GM19023 (cell line): ENCODE results near the gene EN2.
A peak's percentile ranks its signal among the peaks of the same experiment; 100 is the strongest.

Experiments used
- ATAC-seq: cut with Tn5 transposase; IDR thresholded peaks from one replicate; pipeline ENCODE4 v1.9.1; 2021; ENCODE audit warnings: mild to moderate bottlenecking, moderate library complexity; ENCODE audit not compliant: unreplicated experiment

The EN2 gene

DNA sequence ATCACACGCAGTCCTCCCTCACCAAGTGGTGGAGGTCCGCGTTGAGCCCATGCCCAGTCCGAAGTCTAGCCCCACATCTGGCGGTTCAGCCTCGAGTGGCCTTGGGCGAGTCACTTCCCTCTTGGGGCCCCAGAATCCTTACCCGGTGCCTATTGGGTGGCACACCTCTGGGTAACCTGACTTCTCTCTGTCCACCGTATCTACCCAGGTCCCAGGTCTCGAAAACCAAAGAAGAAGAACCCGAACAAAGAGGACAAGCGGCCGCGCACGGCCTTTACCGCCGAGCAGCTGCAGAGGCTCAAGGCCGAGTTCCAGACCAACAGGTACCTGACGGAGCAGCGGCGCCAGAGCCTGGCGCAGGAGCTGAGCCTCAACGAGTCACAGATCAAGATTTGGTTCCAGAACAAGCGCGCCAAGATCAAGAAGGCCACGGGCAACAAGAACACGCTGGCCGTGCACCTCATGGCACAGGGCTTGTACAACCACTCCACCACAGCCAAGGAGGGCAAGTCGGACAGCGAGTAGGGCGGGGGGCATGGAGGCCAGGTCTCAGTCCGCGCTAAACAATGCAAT lies 4.3 kb downstream of the EN2 start:
- no peak for ATAC-seq

GRCh38 chr7:155463114-155463811 lies 5.3 kb downstream of the EN2 start:
- no peak for ATAC-seq

- ATAC-seq, result no peak
Measured at GRCh38 chr7:155464183-155464582, 6.3 kb downstream of the EN2 start.

- no peak for ATAC-seq
Measured at GRCh38 chr7:155464948-155465739, 7.2 kb downstream of the EN2 start.

GRCh38 chr7:155465761-155466141 lies 7.8 kb downstream of the EN2 start:
- no peak for ATAC-seq

- no peak for ATAC-seq
Measured at GRCh38 chr7:155466142-155466813, 8.3 kb downstream of the EN2 start.

GRCh38 chr7:155466814-155467733 lies 9.1 kb downstream of the EN2 start:
- ATAC-seq, result peak; percentile 45

DNA sequence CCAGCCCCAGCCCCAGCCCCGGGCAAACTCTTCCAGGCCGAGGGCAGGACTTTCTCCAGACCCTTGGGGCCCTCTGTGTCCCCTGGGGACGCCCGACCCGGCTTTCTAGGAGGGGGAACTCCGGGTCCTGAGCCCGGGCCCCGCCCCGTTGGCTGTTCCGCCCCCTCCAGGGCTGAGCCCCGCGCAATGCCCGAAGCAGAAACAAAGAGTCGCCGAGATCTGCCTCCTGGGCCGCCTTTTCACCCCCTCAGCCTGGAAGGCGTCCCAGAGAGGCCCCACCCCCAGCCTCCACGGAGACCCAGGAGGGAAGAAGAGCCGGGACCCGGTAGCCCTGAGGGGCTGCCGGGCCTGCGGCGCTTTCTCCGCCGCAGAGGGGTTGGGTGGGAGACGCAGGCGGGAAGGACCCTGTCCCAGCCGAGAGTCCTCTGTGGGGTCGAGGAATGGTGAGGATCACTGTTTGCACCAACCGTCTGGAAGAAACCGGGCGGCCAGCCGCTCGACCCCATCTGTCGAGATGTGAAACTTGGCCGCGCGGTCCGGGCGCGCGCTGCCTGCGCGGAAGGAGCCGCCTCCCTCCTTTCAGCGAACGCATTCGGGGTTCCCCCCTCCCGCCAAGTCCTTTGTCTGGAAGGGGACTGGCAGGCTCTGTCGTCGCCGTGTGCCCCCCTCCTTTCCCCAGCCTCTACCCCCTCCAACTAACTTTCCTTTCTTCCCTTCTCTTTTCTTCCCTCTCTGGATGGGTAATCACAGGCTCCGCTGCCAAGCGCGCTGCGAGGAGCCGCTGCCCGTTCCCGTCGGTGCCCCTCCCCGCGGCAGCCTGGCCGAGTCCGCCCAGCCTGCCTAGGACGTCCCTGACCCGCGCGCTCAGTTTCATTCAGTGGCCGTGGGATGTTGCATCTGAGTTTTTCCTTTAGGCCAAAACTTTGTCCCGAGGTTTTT lies 10.2 kb downstream of the EN2 start:
- ATAC-seq, result no peak

DNA sequence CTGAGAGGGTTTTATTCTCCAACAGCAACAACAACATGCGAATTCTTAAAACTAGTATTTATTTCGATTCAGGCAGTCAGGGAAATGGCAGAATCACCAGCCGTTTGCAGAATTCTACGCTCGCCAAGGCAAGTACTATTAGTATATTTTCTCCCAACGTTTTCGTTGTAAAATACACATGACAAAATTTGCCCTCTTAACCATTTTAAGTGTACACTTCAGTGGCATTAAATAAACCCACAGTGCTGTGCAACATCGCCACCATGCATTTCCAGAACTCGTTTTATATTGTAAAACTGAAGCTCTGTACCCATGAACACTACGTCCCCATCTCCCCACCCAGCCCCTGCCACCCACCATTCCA lies 10.8 kb downstream of the EN2 start:
- ATAC-seq, result no peak

- ATAC-seq, result no peak
Measured at GRCh38 chr7:155469311-155470185, 11.6 kb downstream of the EN2 start.

GRCh38 chr7:155470186-155470487 lies 12.2 kb downstream of the EN2 start:
- ATAC-seq, result no peak

DNA sequence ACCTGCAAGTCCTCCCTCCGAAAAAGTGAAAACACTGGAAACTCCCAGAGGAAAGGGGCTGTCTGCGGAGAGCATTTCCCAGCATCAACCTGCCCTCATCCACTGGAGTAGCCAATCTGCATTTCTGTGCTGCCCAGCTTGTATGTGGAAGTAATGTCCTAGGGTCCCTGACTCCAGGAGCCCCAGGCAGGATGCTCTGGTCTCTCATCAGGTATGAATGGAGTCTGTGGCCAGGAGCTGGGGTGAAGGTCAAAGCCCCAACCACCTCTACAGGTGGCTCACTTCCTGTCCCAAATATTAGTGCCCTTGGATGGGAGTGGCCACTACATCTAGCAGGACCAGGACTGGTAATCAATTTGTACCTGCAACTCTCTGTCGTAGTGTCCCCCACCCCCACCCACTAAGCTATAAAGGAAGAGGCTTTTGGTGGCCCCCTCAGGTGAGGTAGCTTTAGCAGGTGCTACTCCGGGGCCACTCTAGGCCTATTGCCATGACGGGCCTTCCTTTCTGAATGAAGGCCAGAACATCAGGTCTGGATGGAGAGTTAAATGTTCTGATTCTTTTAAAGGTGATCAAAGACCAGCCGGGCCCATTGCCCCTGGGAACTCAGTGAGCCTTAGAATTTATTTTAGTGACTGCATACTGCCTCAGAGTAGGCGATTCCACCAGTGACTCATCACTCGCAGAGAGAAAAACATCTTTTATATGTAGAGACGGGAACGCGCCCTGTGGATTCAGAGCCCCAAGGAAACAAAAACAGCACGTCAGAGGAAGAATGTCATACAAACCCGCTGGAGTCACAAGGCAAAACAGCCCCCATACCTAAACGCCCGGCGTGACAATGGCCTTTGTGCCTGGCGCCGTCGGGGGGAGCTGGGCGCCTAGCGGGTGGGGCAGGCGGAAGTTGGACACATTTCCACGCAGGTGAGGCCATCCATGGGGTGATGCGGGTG lies 13.0 kb downstream of the EN2 start:
- ATAC-seq, result no peak

DNA sequence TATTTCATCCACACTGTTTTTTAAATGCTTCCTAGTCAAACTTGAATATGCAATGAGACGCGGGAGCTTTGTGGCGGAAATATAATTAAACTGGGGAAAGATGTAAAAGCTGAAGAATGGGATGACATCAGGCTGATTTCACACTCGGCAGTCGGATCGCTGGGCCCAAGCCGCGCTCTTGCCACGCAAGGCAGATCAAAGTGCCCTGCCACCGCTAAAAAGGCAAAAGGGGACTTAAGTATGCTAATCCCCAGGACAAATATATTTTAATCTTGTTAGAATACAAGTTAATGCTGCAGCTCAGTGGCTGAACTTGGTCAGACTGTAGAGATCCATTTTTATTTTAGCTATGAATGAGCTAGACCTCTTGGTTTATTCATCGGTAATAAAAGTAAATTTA lies 13.8 kb downstream of the EN2 start:
- no peak for ATAC-seq

GRCh38 chr7:155477476-155477875 lies 19.5 kb downstream of the EN2 start:
- ATAC-seq, result peak; percentile 92

DNA sequence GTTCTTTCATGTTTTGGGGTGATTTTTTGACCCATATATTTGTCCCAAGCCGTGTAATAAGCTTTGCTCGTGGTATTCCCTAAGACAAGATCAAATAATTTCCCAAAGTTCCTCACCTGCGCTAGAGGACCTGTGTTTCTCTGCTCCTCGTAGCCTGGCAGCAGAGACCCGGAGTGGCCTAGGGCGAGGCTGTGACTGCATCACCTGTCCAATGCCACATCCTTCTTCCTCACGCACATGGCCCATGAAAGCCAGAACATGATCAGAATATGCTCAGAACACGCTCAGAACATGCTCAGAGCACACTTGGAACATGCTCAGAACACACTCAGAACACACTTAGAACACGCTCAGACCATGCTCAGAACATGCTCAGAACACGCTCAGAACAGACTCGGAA lies 23.8 kb downstream of the EN2 start:
- ATAC-seq, result no peak

DNA sequence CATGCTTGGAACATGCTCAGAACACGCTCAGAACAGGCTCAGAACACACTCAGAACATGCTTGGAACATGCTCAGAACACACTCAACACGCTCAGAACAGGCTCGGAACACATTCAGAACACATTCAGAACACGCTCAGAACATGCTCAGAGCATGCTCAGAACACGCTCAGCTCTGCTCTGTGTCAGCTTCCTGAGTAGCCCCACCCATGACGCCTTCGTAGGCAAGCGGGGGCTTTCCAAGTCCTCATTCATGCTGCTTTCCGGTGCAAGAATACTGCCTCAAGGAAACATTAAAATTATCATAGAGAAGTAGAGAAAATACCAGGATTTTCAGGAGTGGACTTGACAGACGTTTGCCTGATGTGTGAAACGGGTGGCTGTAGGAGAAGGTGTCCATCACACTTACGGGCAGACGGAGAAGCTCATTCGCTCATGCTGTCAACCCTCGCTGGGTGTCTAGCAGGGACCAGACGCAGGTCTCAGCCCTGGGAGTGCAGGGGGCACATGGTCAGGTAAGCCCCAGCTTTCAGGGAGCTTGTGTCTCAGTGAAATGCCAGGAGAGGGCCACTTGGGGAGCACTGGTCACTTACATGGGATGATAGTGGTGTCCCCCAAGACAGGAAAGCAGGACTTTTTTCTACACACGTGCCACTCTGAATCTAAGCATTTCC lies 24.7 kb downstream of the EN2 start:
- no peak for ATAC-seq

- ATAC-seq, result no peak
Measured at GRCh38 chr7:155483245-155483644, 25.3 kb downstream of the EN2 start.
